Astrocyte (in vitro differentiated cells and primary cell): ENCODE measurements around the gene IFT43. TPM values are rescaled to one million over a fixed set of nuclear protein-coding genes. Genes with fewer than 3 reads are reported as not detected.

Source experiments
- DNase-seq: peaks from one replicate; pipeline ENCODE4 v3.0.0-alpha.2; 2010; ENCODE audit warnings: low read depth
- FAIRE-seq: peaks from 2 replicates; lab custom pipeline; 2011; peaks lifted over from hg19 to GRCh38; lab: Jason Lieb, UNC
- H2AFZ ChIP-seq: 2 replicates; pipeline ENCODE4 v1.6.0; 2012; ENCODE audit warnings: low read depth, low read length, inconsistent platforms
- H3K27ac ChIP-seq: 2 replicates; pipeline ENCODE4 v1.5.1; 2011; ENCODE audit warnings: low read depth, low read length, inconsistent platforms
- H3K27me3 ChIP-seq: 2 replicates; pipeline ENCODE4 v1.6.0; 2011; ENCODE audit warnings: low read length, inconsistent platforms; ENCODE audit not compliant: insufficient read depth
- H3K36me3 ChIP-seq: 2 replicates; pipeline ENCODE4 v1.5.1; 2011; ENCODE audit warnings: low read length, inconsistent platforms; ENCODE audit not compliant: insufficient read depth
- H3K4me1 ChIP-seq: 2 replicates; pipeline ENCODE4 v1.5.1; 2011; ENCODE audit warnings: low read length, inconsistent platforms; ENCODE audit not compliant: insufficient read depth
- H3K4me2 ChIP-seq: 2 replicates; pipeline ENCODE4 v1.6.0; 2012; ENCODE audit warnings: low read length, inconsistent platforms
- H3K4me3 ChIP-seq: 2 replicates; pipeline ENCODE4 v1.5.1; 2011; ENCODE audit warnings: low read depth, mild to moderate bottlenecking, low read length, inconsistent platforms; ENCODE audit not compliant: insufficient read depth
- H3K79me2 ChIP-seq: 2 replicates; pipeline ENCODE4 v1.6.0; 2012; ENCODE audit warnings: mild to moderate bottlenecking, low read length, inconsistent platforms; ENCODE audit not compliant: insufficient read depth
- H3K9ac ChIP-seq: 2 replicates; pipeline ENCODE4 v1.6.0; 2012; ENCODE audit warnings: mild to moderate bottlenecking, low read length, inconsistent platforms
- H3K9me3 ChIP-seq: 2 replicates; pipeline ENCODE4 v1.5.1; 2012; ENCODE audit warnings: low read depth, mild to moderate bottlenecking, low read length, inconsistent platforms; ENCODE audit not compliant: insufficient read depth
- H4K20me1 ChIP-seq: 2 replicates; pipeline ENCODE4 v1.6.0; 2012; ENCODE audit warnings: low read length, inconsistent platforms; ENCODE audit not compliant: insufficient read depth
- H3K27ac Mint-ChIP-seq: one replicate; pipeline ENCODE4 v1.8.0; 2021; ENCODE audit warnings: mild to moderate bottlenecking, mixed read lengths; ENCODE audit not compliant: unreplicated experiment
- H3K27me3 Mint-ChIP-seq: one replicate; pipeline ENCODE4 v1.8.0; 2021; ENCODE audit warnings: low read depth, mixed read lengths; ENCODE audit not compliant: unreplicated experiment
- H3K36me3 Mint-ChIP-seq: one replicate; pipeline ENCODE4 v1.8.0; 2021; ENCODE audit warnings: low read depth, mixed read lengths; ENCODE audit not compliant: unreplicated experiment
- H3K4me1 Mint-ChIP-seq: one replicate; pipeline ENCODE4 v1.8.0; 2021; ENCODE audit warnings: low read depth, mixed read lengths; ENCODE audit not compliant: unreplicated experiment
- H3K4me3 Mint-ChIP-seq: one replicate; pipeline ENCODE4 v1.8.0; 2021; ENCODE audit warnings: mild to moderate bottlenecking, moderate library complexity, mixed read lengths; ENCODE audit not compliant: unreplicated experiment
- H3K9me3 Mint-ChIP-seq: one replicate; pipeline ENCODE4 v1.8.0; 2021; ENCODE audit warnings: mild to moderate bottlenecking, mixed read lengths; ENCODE audit not compliant: unreplicated experiment
- CTCF ChIP-seq: IDR thresholded peaks from 2 replicates; pipeline ENCODE4 v1.5.1; 2011; ENCODE audit warnings: low read depth, mild to moderate bottlenecking, inconsistent platforms, low read length, moderate library complexity; ENCODE audit not compliant: insufficient read depth
- EZH2 ChIP-seq: IDR thresholded peaks from 2 replicates; pipeline ENCODE4 v1.6.1; 2012; ENCODE audit warnings: mild to moderate bottlenecking, low read length, inconsistent platforms; ENCODE audit not compliant: insufficient read depth
- total RNA-seq: library from RNA; stranded (reverse); gene quantifications from 2 replicates; pipeline ENCODE4 v1.2.1, GENCODE V29; 2021

IFT43 gene
- total RNA-seq, 1 donor from 2014 or later, result 29.4 TPM

- Histone ChIP-seq H3K9me3 (no peaks in the 10 kb centered on the region), H3K4me3 (no peak overlapping the region), H3K4me2 (no peak overlapping the region), H3K27ac (no peak overlapping the region), H3K36me3 (no peaks in the 10 kb centered on the region), H3K79me2 (no peaks in the 10 kb centered on the region), H3K4me1 (no peaks in the 10 kb centered on the region), H3K27me3 (no peaks in the 10 kb centered on the region), H4K20me1 (peaks cover 48% of the 10 kb centered on the region), H2AFZ (no peak overlapping the region), H3K9ac (no peak overlapping the region)
- no peaks in the 10 kb centered on the region for H3K27me3 Mint-ChIP-seq
- no peak overlapping the region for H3K4me3 Mint-ChIP-seq
- no peak overlapping the region for H3K27ac Mint-ChIP-seq
- FAIRE-seq (no peak), DNase-seq (no peak)
- no peak for TF ChIP-seq CTCF
- no peak for TF ChIP-seq EZH2
- H3K36me3 Mint-ChIP-seq, result peaks cover 4% of the 10 kb centered on the region
- H3K9me3 Mint-ChIP-seq, result no peaks in the 10 kb centered on the region
- no peaks in the 10 kb centered on the region for H3K4me1 Mint-ChIP-seq
These were observed 66.3 kb downstream of the IFT43 start for GRCh38 chr14:76051717-76052465.

GRCh38 chr14:76053572-76054355 is 68.2 kb downstream of the IFT43 start:
- Mint-ChIP-seq H3K9me3 (no peaks in the 10 kb centered on the region), H3K27me3 (no peaks in the 10 kb centered on the region), H3K4me3 (no peak overlapping the region), H3K36me3 (peaks cover 5% of the 10 kb centered on the region), H3K27ac (no peak overlapping the region), H3K4me1 (no peaks in the 10 kb centered on the region)
- Histone ChIP-seq H3K4me3 (no peak overlapping the region), H3K27ac (no peak overlapping the region), H3K79me2 (no peaks in the 10 kb centered on the region), H3K9me3 (no peaks in the 10 kb centered on the region), H2AFZ (no peak overlapping the region), H3K4me1 (no peaks in the 10 kb centered on the region), H3K4me2 (no peak overlapping the region), H4K20me1 (peaks cover 46% of the 10 kb centered on the region), H3K27me3 (no peaks in the 10 kb centered on the region), H3K36me3 (no peaks in the 10 kb centered on the region), H3K9ac (no peak overlapping the region)
- no peak for TF ChIP-seq CTCF
- TF ChIP-seq EZH2, result no peak
- no peak for FAIRE-seq
- DNase-seq, result no peak

GRCh38 chr14:76055330-76055729 is 69.8 kb downstream of the IFT43 start:
- Histone ChIP-seq H3K4me1 (no peaks in the 10 kb centered on the region), H3K27ac (no peak overlapping the region), H3K4me3 (no peak overlapping the region), H3K36me3 (no peaks in the 10 kb centered on the region), H3K79me2 (no peaks in the 10 kb centered on the region), H2AFZ (no peak overlapping the region), H3K9me3 (no peaks in the 10 kb centered on the region), H4K20me1 (peaks cover 33% of the 10 kb centered on the region), H3K4me2 (no peak overlapping the region), H3K27me3 (no peaks in the 10 kb centered on the region), H3K9ac (no peak overlapping the region)
- no peak for FAIRE-seq
- no peak for TF ChIP-seq CTCF
- no peak for TF ChIP-seq EZH2
- no peaks in the 10 kb centered on the region for H3K4me1 Mint-ChIP-seq
- no peaks in the 10 kb centered on the region for H3K9me3 Mint-ChIP-seq
- H3K27me3 Mint-ChIP-seq, result no peaks in the 10 kb centered on the region
- no peak overlapping the region for H3K27ac Mint-ChIP-seq
- no peak overlapping the region for H3K4me3 Mint-ChIP-seq
- DNase-seq, result no peak
- H3K36me3 Mint-ChIP-seq, result peaks cover 8% of the 10 kb centered on the region
